NCI-H345 treated with DMSO at 0.1 percent for 48 hours (cell line): Measurements from ENCODE around the gene CARD8.
A peak's percentile ranks its signal among the peaks of the same experiment; 100 is the strongest.

Source experiments
- DNase-seq: peaks from one replicate; lab custom pipeline; 2025; ENCODE audit not compliant: unreplicated experiment; lab: John Stamatoyannopoulos, UW

Gene CARD8

GRCh38 chr19:48213959-48214358 lies 41.8 kb downstream of the CARD8 start:
- no peak for DNase-seq

DNA sequence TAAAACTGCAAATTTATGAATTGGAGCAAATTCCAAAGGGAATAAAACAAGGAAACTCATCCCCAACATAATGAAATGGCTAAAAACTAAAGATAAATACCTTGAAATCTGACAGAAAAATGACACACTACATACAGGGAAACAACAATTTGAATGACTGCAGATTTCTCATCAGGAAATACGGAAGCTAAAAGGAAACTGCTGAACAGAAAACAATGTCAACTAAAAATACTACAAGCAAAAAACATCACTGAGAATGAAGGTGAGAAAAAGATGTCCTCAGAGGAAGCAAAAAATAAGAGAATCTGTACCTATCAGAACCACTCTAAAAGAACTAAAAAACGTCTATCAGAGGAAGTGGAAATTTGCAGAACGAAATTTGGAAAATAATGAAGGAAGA lies 45.7 kb downstream of the CARD8 start:
- no peak for DNase-seq

DNA sequence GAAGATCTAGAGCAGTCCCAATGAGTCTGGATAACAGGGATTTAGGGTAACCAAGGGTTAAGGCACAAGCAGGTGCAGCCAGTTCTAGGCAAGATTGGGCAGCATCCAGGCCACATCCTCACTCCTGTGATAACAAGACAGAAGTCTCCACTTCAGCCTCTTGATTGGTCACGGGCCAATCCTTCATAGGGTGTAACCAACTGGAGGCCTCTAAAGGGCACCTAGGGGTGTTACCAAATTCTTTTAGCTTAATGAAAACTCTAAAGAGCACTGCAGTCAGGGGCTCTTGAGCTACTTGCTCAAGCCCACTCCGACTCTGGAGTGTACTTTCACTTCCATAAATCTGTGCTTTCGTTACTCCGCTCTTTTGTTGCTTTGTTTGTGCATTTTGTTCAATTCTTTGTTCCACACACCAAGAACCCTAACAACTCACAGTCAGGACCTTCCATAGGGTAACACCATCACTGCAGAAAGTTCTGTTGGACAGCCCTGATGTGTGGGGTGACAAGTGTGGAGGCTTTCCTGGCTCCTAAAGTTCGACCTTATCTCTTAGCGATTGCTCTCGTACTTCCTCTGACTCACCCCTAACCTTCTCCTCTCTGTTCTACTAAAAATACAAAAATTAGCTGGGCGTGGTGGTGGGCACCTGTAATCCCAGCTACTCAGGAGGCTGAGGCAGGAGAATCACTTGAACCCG lies 49.2 kb downstream of the CARD8 start:
- DNase-seq = no peak

DNA sequence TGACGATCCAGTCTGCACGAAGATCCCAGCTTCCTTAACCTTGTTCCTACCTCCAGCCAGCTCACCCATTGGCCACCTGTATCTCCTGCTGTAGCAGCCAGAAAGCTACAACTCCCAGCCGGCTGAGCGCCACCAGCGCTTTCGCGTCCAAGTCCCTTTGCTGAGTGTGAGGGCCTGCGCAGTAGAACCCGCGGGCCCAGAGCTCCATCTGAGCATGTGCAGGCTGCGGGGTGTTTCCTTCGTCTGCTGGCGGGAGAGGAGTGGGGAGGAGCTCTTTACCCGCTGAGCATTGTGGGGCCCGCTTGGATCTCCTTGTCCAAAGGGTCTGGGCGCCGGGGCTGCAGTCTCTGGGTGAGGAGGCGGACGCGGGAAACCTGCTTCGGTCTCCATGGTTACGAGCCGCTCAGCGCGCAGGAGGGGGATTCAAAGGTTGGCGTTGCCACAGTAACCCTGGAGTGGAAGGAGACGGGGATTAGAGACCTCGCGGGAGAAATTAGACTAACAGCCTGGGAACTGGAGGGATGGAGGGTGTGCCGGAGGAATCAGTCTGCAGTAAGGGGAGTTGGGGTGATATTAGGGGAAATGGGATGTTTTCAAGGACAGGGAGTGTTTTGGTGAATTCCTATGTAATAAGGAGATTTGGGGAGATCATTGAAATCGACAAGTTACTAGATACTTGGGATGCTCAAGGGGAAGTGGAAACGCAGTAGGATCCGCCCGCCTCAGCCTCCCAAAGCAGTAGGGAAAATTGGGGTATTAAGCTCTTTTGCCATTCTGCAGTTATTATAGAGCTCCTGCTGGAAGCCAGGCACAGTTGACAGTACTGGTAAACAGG lies 51.7 kb downstream of the CARD8 start:
- DNase-seq = peak; percentile 85

GRCh38 chr19:48203222-48203793 lies 52.4 kb downstream of the CARD8 start:
- no peak for DNase-seq

GRCh38 chr19:48196933-48197665 lies 58.6 kb downstream of the CARD8 start:
- no peak for DNase-seq

- DNase-seq = no peak
These were observed 59.4 kb downstream of the CARD8 start for GRCh38 chr19:48196321-48196763.

- DNase-seq = no peak
These were observed 60.6 kb downstream of the CARD8 start for GRCh38 chr19:48194844-48195830.

- no peak for DNase-seq
These were observed 61.5 kb downstream of the CARD8 start for GRCh38 chr19:48194041-48194843.

GRCh38 chr19:48192750-48193149 lies 63.0 kb downstream of the CARD8 start:
- DNase-seq = no peak

GRCh38 chr19:48190885-48191284 lies 64.8 kb downstream of the CARD8 start:
- no peak for DNase-seq

DNA sequence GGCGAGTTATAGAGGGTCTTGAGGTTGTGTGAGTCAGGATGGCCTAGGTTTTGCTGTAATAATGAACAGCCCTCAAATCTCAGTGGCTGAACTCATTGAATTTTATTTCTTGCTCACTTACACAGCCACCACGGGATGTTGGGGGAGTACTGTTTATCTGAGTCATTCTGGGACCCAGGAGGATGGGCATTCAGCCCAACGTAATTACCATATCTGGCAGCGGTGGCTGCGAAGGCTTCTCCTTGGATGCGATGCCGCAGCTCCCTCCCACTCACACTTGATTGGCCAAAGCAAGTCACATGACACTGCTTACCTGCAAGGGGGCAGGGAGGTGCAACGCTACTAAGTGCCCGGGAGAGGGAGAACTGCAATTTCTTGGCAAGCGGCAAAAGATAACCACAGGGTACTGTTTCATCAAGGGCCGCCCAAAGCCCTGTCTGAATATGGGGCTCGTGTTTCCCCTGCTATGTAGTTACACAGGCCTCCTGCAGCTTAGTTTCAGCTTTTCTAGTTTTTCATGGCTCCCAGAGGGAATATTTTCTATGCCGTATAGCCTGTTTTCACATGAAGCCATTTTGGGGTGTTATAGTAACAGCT lies 65.3 kb downstream of the CARD8 start:
- DNase-seq = no peak

DNA sequence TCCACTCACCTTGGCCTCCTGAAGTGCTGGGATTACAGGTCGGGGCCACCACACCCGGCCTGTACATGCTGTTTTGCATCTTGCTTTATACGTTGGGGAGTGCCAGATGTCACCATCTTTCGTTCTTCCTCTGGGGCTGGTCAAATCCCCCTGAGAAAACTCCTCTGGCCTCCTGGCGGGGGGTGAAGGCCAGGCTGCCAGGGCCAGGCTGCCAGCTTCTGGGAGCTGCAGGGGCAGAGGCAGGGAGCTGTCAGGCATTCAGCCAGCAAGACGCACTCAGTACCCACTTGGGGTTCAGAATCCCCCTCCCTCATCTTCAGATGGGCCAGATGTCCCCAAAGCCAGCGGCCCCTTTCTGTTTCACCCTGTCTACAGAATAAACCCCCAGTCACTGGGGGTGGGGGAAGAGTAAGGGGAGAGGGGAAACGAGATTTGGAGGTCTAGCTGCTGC lies 69.1 kb downstream of the CARD8 start:
- DNase-seq = no peak

DNA sequence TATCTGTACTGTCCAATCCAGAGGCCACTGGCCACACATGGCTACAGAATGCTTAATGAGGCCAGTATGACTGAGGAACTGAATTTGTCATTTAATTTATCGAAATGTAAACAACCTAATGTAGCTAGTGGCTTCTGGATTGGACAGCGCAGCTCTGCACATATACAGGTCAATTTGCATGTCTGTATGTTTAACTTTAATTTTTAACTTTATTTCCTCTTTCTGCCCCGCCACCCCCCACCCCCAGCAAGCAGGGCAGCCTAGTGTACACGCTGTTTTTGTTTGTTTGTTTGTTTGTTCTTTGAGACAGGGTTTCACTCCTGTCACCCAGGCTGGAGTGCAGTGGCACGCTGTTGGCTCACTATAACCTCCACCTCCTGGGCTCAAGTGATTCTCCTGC lies 69.7 kb downstream of the CARD8 start:
- no peak for DNase-seq

- DNase-seq = no peak
These were observed 72.4 kb downstream of the CARD8 start for GRCh38 chr19:48183356-48183755.

DNA sequence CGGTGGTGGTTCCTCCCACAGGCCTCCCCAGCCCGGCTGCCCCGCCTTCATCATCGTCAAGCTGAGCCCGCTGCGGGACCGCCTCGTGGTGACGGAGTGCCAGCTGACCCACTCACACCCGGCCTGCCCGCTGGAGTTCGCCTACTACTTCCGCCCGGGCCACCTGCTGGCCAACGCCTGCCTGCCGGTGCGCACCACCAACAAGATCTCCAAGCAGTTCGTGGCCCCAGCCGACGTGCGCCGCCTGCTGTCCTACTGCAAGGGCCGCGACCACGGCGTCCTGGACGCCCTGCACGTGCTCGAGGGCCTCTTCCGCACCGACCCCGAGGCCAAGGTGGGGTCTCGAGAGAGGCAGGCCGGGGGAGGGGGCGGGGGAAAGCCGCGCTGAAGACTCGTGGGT lies 73.3 kb downstream of the CARD8 start:
- DNase-seq = no peak

DNA sequence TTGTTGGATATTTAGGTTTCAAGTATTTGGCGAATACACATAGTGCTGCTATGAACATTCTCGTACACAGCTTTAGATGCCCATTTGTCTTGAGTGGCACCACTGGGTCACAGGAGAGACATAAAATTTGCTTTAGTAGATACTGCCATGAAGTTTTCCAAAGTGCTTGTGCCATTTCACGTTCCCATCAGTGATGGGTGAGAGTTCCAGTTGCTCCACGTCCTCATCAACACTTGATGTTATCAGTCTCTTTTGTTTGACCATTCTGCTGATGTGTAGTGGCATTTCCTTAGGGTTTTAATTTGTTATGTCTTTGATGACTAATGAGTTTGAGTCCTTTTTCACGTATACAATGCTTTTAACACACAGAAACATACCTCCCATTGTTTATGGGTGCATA lies 74.2 kb downstream of the CARD8 start:
- DNase-seq = no peak

GRCh38 chr19:48176226-48176625 lies 79.5 kb downstream of the CARD8 start:
- DNase-seq = no peak

DNA sequence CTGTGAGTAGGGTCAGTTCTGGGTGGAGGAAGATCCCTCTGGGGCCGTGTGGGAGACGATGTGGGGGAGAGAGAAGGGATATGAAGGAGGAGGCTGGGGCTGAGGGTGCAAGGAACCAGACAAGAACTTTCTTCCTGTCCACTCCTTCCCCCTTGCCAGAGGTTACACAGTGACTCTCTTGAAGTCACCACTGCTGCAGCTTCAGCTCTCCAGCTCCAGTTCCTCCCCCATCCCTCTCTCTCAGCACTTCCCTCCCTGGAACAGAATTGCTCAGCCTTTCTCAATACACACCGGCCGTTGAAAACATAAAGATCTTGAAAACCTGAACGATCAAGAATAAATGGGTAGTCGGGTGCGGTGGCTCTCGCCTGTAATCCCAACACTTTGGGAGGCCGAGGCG lies 80.1 kb downstream of the CARD8 start:
- no peak for DNase-seq
